Kidney epithelial cell (primary cell): ENCODE data around the gene CFL1. TPM values are rescaled to one million over a fixed set of nuclear protein-coding genes. Genes with fewer than 3 reads are reported as not detected.

Experiments used
- DNase-seq: peaks from one replicate; pipeline ENCODE4 v3.0.0-alpha.2; 2010; ENCODE audit warnings: low read depth
- H3K27me3 ChIP-seq: 2 replicates; pipeline ENCODE4 v1.6.0; 2011; ENCODE audit warnings: low read length; ENCODE audit not compliant: control insufficient read depth, insufficient read depth
- H3K36me3 ChIP-seq: 2 replicates; pipeline ENCODE4 v1.5.1; 2011; ENCODE audit warnings: low read length; ENCODE audit not compliant: control insufficient read depth, insufficient read depth
- H3K4me3 ChIP-seq: 2 replicates; pipeline ENCODE4 v1.5.1; 2011; ENCODE audit warnings: low read depth, mild to moderate bottlenecking, control low read depth, low read length
- CTCF ChIP-seq: IDR thresholded peaks from 2 replicates; pipeline ENCODE4 v1.5.1; 2011; ENCODE audit warnings: mild to moderate bottlenecking, moderate library complexity, low read length, control low read depth, inconsistent platforms; ENCODE audit not compliant: insufficient read depth, poor library complexity, severe bottlenecking
- total RNA-seq: library from RNA; depleted of rRNA; stranded (reverse); fragments of >200 nt; gene quantifications from 2 replicates; pipeline ENCODE4 v1.2.3, GENCODE V29; 2015

Gene CFL1
- total RNA-seq, 1 donor from 2014 or later: 1,640 TPM

GRCh38 chr11:65821107-65821506 is 36.9 kb downstream of the CFL1 start:
- no peak overlapping the region for H3K4me3 ChIP-seq
- no peaks in the 10 kb centered on the region for H3K27me3 ChIP-seq
- H3K36me3 ChIP-seq: no peaks in the 10 kb centered on the region
- no peak for DNase-seq
- no peak for TF ChIP-seq CTCF

GRCh38 chr11:65817835-65818680 is 39.9 kb downstream of the CFL1 start:
- DNase-seq: peak; percentile 41
- Histone ChIP-seq H3K36me3 (no peaks in the 10 kb centered on the region), H3K4me3 (peak overlapping the region; percentile 61), H3K27me3 (no peaks in the 10 kb centered on the region)
- peak; percentile 94 for TF ChIP-seq CTCF

- H3K4me3 ChIP-seq: peak overlapping the region; percentile 61
- H3K27me3 ChIP-seq: no peaks in the 10 kb centered on the region
- H3K36me3 ChIP-seq: no peaks in the 10 kb centered on the region
- no peak for DNase-seq
- TF ChIP-seq CTCF: no peak
Measured at GRCh38 chr11:65817312-65817834, 40.6 kb downstream of the CFL1 start.

GRCh38 chr11:65816696-65817095 is 41.3 kb downstream of the CFL1 start:
- no peak for TF ChIP-seq CTCF
- Histone ChIP-seq H3K27me3 (peaks cover 5% of the 10 kb centered on the region), H3K4me3 (no peak overlapping the region), H3K36me3 (no peaks in the 10 kb centered on the region)
- DNase-seq: no peak

- Histone ChIP-seq H3K36me3 (no peaks in the 10 kb centered on the region), H3K27me3 (peaks cover 6% of the 10 kb centered on the region), H3K4me3 (no peak overlapping the region)
- DNase-seq: no peak
- TF ChIP-seq CTCF: no peak
Measured at GRCh38 chr11:65814986-65815565, 42.9 kb downstream of the CFL1 start.
